Endodermal cell (in vitro differentiated cells): ENCODE measurements around the gene TUBGCP2. TPM values are rescaled to one million over a fixed set of nuclear protein-coding genes. Genes with fewer than 3 reads are reported as not detected.

Experiments
- DNase-seq: peaks from one replicate; pipeline ENCODE4 v3.0.0-alpha.2; 2017
- H3K27ac ChIP-seq: 2 replicates; pipeline ENCODE4 v1.5.1; 2013; ENCODE audit warnings: mild to moderate bottlenecking, low read depth, low read length, moderate library complexity
- H3K27me3 ChIP-seq: 2 replicates; pipeline ENCODE4 v1.6.1; 2013; ENCODE audit warnings: mild to moderate bottlenecking, low read length, moderate library complexity; ENCODE audit not compliant: insufficient read depth, control insufficient read depth, poor library complexity, severe bottlenecking
- H3K36me3 ChIP-seq: 2 replicates; pipeline ENCODE4 v1.7.0; 2013; ENCODE audit warnings: mild to moderate bottlenecking, low read length, moderate library complexity; ENCODE audit not compliant: control insufficient read depth, insufficient read depth
- H3K4me1 ChIP-seq: one replicate; pipeline ENCODE4 v1.7.0; 2013; ENCODE audit warnings: low read length; ENCODE audit not compliant: control insufficient read depth, insufficient read depth
- H3K4me3 ChIP-seq: 2 replicates; pipeline ENCODE4 v1.5.1; 2013; ENCODE audit warnings: mild to moderate bottlenecking, low read length, moderate library complexity
- H3K9ac ChIP-seq: 2 replicates; pipeline ENCODE4 v1.6.1; 2013; ENCODE audit warnings: mild to moderate bottlenecking, low read length, moderate library complexity; ENCODE audit not compliant: poor library complexity, severe bottlenecking; ENCODE audit errors: extremely low read depth
- H3K9me3 ChIP-seq: 2 replicates; pipeline ENCODE4 v1.6.1; 2013; ENCODE audit warnings: mild to moderate bottlenecking, low read length, moderate library complexity; ENCODE audit not compliant: control insufficient read depth
- H3K27ac Mint-ChIP-seq: 2 replicates; pipeline ENCODE4 v1.8.0; 2020; ENCODE audit warnings: mixed read lengths
- H3K27me3 Mint-ChIP-seq: 2 replicates; pipeline ENCODE4 v1.8.0; 2021; ENCODE audit warnings: mild to moderate bottlenecking, mixed read lengths; ENCODE audit not compliant: insufficient read depth
- H3K36me3 Mint-ChIP-seq: 2 replicates; pipeline ENCODE4 v1.8.0; 2020; ENCODE audit warnings: low read depth, mixed read lengths
- H3K4me1 Mint-ChIP-seq: 2 replicates; pipeline ENCODE4 v1.8.0; 2020; ENCODE audit warnings: mixed read lengths
- H3K4me3 Mint-ChIP-seq: 2 replicates; pipeline ENCODE4 v1.8.0; 2020; ENCODE audit warnings: mild to moderate bottlenecking, moderate library complexity, mixed read lengths
- H3K9me3 Mint-ChIP-seq: 2 replicates; pipeline ENCODE4 v1.8.0; 2020; ENCODE audit warnings: mild to moderate bottlenecking, mixed read lengths
- WGBS, 2 experiments: methylation state at CpG; one replicate each; pipeline versions ENCODE4 v1.1.5 to v1.1.7; 2013; ENCODE audit warnings: missing lambda C conversion rate in 2 of 2, mixed read lengths in 1 of 2; ENCODE audit not compliant: insufficient coverage in 1 of 2, insufficient read length in 1 of 2; 5-methylcytosine and 5-hydroxymethylcytosine counted together
- total RNA-seq, 2 donors: library from RNA; stranded (reverse); fragmentation: NEBNext Ultra II Directional in 1 of 2; extraction: Animal tissue kit (Norgen Biotek cat#: 25700) in 1 of 2; gene quantifications; 2 replicates in 1 of 2; 3 replicates in 1 of 2; pipeline ENCODE4 v1.2.1, GENCODE V29; 2021
- TF ChIP-seq, protein P1 (sequence below): fragments of 200-600 bp; sonication (generic); conservative IDR thresholded peaks from 2 replicates; pipeline ENCODE4 v1.5.0; 2021; ENCODE audit warnings: antibody characterized with exemption, mild to moderate bottlenecking

Gene TUBGCP2
- total RNA-seq, 2 donors from 2014 or later: 52.8 to 63.0 TPM

DNA sequence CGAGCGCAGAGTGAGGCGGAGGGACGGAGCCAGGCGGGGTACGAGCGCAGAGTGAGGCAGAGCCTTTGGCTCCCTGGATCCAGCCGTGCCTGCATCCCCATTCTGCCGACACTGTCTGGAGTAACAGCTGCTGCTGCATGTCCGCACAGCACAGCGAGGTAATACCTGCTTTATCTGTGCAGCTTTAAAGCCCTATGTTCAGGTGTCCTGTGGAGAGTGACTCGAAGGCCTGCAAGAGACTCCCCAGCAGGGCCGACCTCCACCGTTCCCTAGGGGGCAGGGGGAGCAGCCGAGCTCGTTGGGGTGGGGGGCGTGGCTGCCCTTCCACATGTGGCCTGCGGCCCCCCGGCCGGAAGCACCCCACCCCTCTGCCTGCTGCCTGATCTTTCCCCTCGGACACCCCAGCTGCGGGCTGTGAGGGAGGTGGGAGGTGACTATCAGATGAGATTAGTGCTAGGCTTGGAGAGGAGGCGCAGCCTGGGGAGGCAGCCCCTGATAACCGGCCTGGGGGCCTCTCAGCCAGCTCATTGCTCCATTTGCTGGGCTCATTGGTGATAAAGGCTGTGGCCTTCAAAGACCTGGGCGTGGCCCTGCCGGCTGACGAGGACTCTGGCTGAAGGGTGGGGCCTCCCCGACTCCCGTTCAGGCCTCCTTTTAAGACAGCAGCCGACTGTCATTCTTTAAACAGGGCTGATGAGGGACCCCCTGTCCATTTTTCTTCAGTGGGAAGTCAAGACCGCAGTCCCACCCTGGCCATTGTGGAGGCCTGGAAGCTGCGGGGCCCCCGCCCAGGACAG lies 63.0 kb downstream of the TUBGCP2 start:
- Mint-ChIP-seq H3K36me3 (peaks cover 12% of the 10 kb centered on the region), H3K27ac (no peak overlapping the region), H3K9me3 (no peaks in the 10 kb centered on the region), H3K4me3 (no peak overlapping the region), H3K27me3 (no peaks in the 10 kb centered on the region), H3K4me1 (peaks cover 9% of the 10 kb centered on the region)
- no peaks in the 10 kb centered on the region for H3K36me3 ChIP-seq
- no peaks in the 10 kb centered on the region for H3K27me3 ChIP-seq
- H3K9me3 ChIP-seq: no peaks in the 10 kb centered on the region
- peak; percentile 79 for DNase-seq
- TF ChIP-seq, protein P1, sequence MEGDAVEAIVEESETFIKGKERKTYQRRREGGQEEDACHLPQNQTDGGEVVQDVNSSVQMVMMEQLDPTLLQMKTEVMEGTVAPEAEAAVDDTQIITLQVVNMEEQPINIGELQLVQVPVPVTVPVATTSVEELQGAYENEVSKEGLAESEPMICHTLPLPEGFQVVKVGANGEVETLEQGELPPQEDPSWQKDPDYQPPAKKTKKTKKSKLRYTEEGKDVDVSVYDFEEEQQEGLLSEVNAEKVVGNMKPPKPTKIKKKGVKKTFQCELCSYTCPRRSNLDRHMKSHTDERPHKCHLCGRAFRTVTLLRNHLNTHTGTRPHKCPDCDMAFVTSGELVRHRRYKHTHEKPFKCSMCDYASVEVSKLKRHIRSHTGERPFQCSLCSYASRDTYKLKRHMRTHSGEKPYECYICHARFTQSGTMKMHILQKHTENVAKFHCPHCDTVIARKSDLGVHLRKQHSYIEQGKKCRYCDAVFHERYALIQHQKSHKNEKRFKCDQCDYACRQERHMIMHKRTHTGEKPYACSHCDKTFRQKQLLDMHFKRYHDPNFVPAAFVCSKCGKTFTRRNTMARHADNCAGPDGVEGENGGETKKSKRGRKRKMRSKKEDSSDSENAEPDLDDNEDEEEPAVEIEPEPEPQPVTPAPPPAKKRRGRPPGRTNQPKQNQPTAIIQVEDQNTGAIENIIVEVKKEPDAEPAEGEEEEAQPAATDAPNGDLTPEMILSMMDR: no peak
- H3K4me3 ChIP-seq: no peak overlapping the region
- 82 to 84% methylated on average over 21 to 33 of the region's 33 CpGs for WGBS, 2 experiments
- no peak overlapping the region for H3K9ac ChIP-seq
- no peak overlapping the region for H3K27ac ChIP-seq
- no peaks in the 10 kb centered on the region for H3K4me1 ChIP-seq

DNA sequence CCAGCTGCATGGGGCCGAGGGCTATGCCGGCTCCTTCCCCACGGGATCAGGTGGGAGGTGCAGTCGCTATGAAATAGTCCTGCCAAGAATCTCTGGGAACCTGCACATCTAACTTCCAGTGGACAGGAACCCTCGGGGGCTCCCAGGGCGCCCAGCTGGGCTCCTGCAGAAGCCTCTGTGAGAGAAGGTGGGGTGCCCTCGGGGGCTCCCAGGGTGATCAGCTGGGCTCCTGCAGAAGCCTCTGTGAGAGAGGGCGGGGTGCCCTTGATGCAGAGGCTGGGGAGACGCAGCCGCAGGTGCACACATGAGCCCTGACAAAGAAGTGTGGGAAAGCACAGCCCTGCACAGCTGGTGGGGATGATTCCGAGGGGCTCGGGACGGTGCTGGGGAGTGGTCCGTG lies 65.1 kb downstream of the TUBGCP2 start:
- no peak overlapping the region for H3K9ac ChIP-seq
- Mint-ChIP-seq H3K27ac (no peak overlapping the region), H3K36me3 (peaks cover 14% of the 10 kb centered on the region), H3K9me3 (no peaks in the 10 kb centered on the region), H3K4me1 (peaks cover 19% of the 10 kb centered on the region), H3K27me3 (peaks cover 6% of the 10 kb centered on the region), H3K4me3 (no peak overlapping the region)
- DNase-seq: no peak
- no peak overlapping the region for H3K27ac ChIP-seq
- WGBS, 2 experiments: 89 to 92% methylated on average over 10 to 14 of the region's 14 CpGs
- H3K4me1 ChIP-seq: no peaks in the 10 kb centered on the region
- TF ChIP-seq, protein P1: no peak
- H3K4me3 ChIP-seq: no peak overlapping the region
- H3K27me3 ChIP-seq: peaks cover 6% of the 10 kb centered on the region
- H3K36me3 ChIP-seq: no peaks in the 10 kb centered on the region
- no peaks in the 10 kb centered on the region for H3K9me3 ChIP-seq

DNA sequence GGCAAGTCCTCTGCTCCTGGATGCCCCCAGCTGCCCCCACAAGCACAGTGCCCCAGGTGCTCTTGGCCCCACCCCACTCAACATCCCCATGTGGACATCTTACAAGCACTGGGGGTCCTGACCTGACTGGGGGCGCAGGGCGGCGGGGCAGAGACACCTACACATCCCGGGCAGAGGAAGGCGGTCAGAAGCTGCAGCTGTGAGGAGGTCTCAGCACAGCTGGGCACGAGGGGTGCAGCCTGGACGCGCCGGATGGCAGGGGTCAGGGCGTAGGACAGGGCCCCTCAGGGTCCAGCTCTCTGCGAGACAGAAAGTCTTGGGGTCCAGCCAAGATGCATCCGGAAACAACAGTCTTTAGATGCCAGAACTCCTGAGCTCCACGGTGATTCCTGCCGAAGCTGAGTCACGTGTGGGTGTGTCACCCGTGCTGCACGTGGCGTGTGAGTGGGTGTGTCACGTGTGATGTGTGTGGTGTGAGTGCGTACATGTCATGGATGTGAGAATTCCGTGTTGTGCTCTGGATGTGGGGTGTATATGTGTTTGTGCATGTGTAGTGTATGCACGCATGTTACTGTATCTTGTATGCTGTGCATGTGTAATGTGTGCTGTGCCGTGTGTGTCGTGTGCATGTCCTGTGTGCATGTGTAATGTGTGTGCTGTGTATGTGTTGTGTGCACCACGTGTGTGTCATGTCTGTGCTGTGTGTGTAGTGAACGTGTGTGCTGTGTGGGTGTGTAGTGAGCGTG lies 65.9 kb downstream of the TUBGCP2 start:
- no peak overlapping the region for H3K27ac Mint-ChIP-seq
- peaks cover 21% of the 10 kb centered on the region for H3K4me1 Mint-ChIP-seq
- Histone ChIP-seq H3K4me3 (no peak overlapping the region), H3K36me3 (no peaks in the 10 kb centered on the region), H3K27ac (no peak overlapping the region), H3K4me1 (no peaks in the 10 kb centered on the region), H3K9ac (no peak overlapping the region), H3K9me3 (no peaks in the 10 kb centered on the region), H3K27me3 (peaks cover 9% of the 10 kb centered on the region)
- H3K36me3 Mint-ChIP-seq: peaks cover 14% of the 10 kb centered on the region
- TF ChIP-seq, protein P1: no peak
- H3K27me3 Mint-ChIP-seq: peaks cover 6% of the 10 kb centered on the region
- 94 to 96% methylated on average over 19 to 27 of the region's 27 CpGs for WGBS, 2 experiments
- no peak overlapping the region for H3K4me3 Mint-ChIP-seq
- H3K9me3 Mint-ChIP-seq: no peaks in the 10 kb centered on the region
- DNase-seq: no peak
